Calu3 (cell line): Measurements from ENCODE around the gene ADGRL4. TPM values are rescaled to one million over a fixed set of nuclear protein-coding genes. Genes with fewer than 3 reads are reported as not detected.

Source experiments
- BruUV-seq: library from RNA; stranded (reverse); fragments of 400-500 nt; replicated peaks from 2 replicates; lab custom pipeline; 2021; lab: Mats Ljungman, UMichigan
- CTCF ChIA-PET: fragments of 300-600 bp; sonication (Branson Sonifier 250); formaldehyde crosslinking; loops from one replicate; lab custom pipeline; 2022; ENCODE audit warnings: antibody characterized with exemption; lab: Charles Lee
- DNase-seq: peaks from one replicate; pipeline ENCODE4 v3.0.0; 2022
- H3K27ac Mint-ChIP-seq: one replicate; pipeline ENCODE4 v1.8.0; 2022; ENCODE audit warnings: mixed read lengths; ENCODE audit not compliant: unreplicated experiment
- H3K27me3 Mint-ChIP-seq: one replicate; pipeline ENCODE4 v1.8.0; 2022; ENCODE audit warnings: mixed read lengths; ENCODE audit not compliant: unreplicated experiment
- H3K36me3 Mint-ChIP-seq: one replicate; pipeline ENCODE4 v1.8.0; 2022; ENCODE audit warnings: mild to moderate bottlenecking, moderate library complexity, mixed read lengths; ENCODE audit not compliant: insufficient read depth, unreplicated experiment
- H3K4me1 Mint-ChIP-seq: one replicate; pipeline ENCODE4 v1.8.0; 2022; ENCODE audit warnings: mild to moderate bottlenecking, low read depth, mixed read lengths; ENCODE audit not compliant: unreplicated experiment
- H3K4me3 Mint-ChIP-seq: one replicate; pipeline ENCODE4 v1.8.0; 2022; ENCODE audit warnings: mild to moderate bottlenecking, low read depth, moderate library complexity, mixed read lengths; ENCODE audit not compliant: unreplicated experiment
- H3K9me3 Mint-ChIP-seq: one replicate; pipeline ENCODE4 v1.8.0; 2022; ENCODE audit warnings: low read depth, mixed read lengths; ENCODE audit not compliant: unreplicated experiment
- intact Hi-C: fragments of 100-400 bp; cut with micrococcal nuclease; formaldehyde crosslinking; loops from one replicate; pipeline ENCODE4 v1.10.0; 2022; ENCODE audit not compliant: unreplicated experiment
- total RNA-seq: library from RNA; stranded (reverse); gene quantifications from 2 replicates; pipeline ENCODE4 v1.2.3, GENCODE V29; 2022
- TF ChIP-seq, protein P1 (sequence below): fragments of 200-600 bp; IDR thresholded peaks from one replicate; pipeline ENCODE4 v1.8.0; 2022; ENCODE audit warnings: antibody characterized with exemption; ENCODE audit not compliant: unreplicated experiment

Gene ADGRL4
- total RNA-seq, 1 experiment from 2014 or later: not detected

DNA sequence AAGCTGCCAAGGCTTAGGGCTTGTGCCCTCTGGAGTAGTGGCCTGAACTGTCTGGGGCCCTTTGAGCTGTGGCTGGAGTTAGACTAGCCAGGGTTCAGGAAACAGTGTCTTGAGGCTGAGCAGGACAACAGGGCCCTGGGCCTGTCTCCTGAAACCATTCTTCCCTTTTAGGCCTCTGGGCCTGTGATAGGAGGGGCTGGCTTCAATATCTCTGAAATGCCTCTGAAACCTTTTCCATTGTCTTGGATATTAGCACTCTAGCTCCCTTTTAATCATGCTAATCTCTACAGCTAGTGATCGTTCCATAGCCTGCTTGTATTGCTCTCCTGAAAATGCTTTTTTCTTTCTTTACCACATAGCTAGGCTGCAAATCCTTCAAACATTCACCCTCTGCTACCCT, 135.3 kb downstream of the ADGRL4 start:
- H3K27ac Mint-ChIP-seq: no peak overlapping the region
- no peaks in the 10 kb centered on the region for H3K36me3 Mint-ChIP-seq
- no peaks in the 10 kb centered on the region for H3K27me3 Mint-ChIP-seq
- H3K4me1 Mint-ChIP-seq: no peaks in the 10 kb centered on the region
- H3K4me3 Mint-ChIP-seq: no peak overlapping the region
- TF ChIP-seq, protein P1, sequence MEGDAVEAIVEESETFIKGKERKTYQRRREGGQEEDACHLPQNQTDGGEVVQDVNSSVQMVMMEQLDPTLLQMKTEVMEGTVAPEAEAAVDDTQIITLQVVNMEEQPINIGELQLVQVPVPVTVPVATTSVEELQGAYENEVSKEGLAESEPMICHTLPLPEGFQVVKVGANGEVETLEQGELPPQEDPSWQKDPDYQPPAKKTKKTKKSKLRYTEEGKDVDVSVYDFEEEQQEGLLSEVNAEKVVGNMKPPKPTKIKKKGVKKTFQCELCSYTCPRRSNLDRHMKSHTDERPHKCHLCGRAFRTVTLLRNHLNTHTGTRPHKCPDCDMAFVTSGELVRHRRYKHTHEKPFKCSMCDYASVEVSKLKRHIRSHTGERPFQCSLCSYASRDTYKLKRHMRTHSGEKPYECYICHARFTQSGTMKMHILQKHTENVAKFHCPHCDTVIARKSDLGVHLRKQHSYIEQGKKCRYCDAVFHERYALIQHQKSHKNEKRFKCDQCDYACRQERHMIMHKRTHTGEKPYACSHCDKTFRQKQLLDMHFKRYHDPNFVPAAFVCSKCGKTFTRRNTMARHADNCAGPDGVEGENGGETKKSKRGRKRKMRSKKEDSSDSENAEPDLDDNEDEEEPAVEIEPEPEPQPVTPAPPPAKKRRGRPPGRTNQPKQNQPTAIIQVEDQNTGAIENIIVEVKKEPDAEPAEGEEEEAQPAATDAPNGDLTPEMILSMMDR: no peak
- H3K9me3 Mint-ChIP-seq: peaks cover 2% of the 10 kb centered on the region
- CTCF ChIA-PET: no interaction called here
- intact Hi-C loops: no loop called here
- no peak for DNase-seq
- no TSS peak for BruUV-seq

DNA sequence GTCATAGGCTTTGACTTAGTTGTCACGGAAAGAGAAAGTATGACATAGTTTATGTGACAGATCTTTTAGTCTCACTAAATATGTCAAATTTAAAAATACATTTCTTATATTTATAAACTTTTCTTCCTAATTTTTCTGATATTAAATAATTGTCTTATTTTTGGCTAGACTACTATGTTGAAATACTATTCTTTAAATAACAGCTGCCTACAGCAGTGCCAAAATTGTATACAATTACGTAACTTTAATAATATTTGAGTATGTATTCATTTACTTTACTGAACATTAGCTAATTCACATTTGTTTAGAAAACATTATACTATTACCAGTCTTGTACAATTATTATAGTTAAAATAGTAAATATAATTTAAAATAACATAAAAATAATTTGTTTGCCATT, 137.4 kb downstream of the ADGRL4 start:
- intact Hi-C loops: no loop called here
- H3K4me1 Mint-ChIP-seq: no peaks in the 10 kb centered on the region
- no TSS peak for BruUV-seq
- no peak for DNase-seq
- H3K36me3 Mint-ChIP-seq: no peaks in the 10 kb centered on the region
- no peak overlapping the region for H3K4me3 Mint-ChIP-seq
- peaks cover 6% of the 10 kb centered on the region for H3K9me3 Mint-ChIP-seq
- CTCF ChIA-PET: no interaction called here
- no peak overlapping the region for H3K27ac Mint-ChIP-seq
- no peaks in the 10 kb centered on the region for H3K27me3 Mint-ChIP-seq
- TF ChIP-seq, protein P1: no peak

- Mint-ChIP-seq H3K4me3 (no peak overlapping the region), H3K9me3 (peaks cover 4% of the 10 kb centered on the region), H3K27ac (no peak overlapping the region), H3K4me1 (no peaks in the 10 kb centered on the region), H3K36me3 (no peaks in the 10 kb centered on the region), H3K27me3 (no peaks in the 10 kb centered on the region)
- DNase-seq: no peak
- CTCF ChIA-PET: no interaction called here
- BruUV-seq: no TSS peak
- TF ChIP-seq, protein P1: no peak
- intact Hi-C loops: no loop called here
Observed at GRCh38 chr1:78864175-78864574, 142.4 kb downstream of the ADGRL4 start.

DNA sequence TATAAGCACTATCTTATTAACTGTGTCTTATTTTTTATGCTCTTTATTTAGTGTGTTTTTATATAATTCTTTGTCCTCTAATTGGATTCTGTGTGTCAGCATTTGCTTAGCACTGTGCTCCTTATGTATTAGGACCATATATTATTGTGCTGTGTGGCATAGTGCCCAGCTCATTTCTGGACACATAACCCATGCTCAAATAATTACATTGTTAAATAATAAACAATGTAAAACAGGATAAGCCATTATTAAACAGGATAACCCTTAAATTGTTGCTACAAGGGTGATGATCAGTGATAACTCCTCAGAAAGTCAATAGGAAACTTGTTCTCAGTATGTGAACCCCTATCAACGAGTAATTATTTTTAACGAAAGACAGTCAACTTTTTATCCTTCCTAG, 150.4 kb downstream of the ADGRL4 start:
- no peak overlapping the region for H3K27ac Mint-ChIP-seq

More for the DNA sequence above, 150.4 kb downstream of the ADGRL4 start:
- H3K4me3 Mint-ChIP-seq: no peak overlapping the region
- no peaks in the 10 kb centered on the region for H3K27me3 Mint-ChIP-seq
- TF ChIP-seq, protein P1: no peak
- H3K36me3 Mint-ChIP-seq: no peaks in the 10 kb centered on the region
- H3K9me3 Mint-ChIP-seq: peaks cover 2% of the 10 kb centered on the region
- DNase-seq: no peak
- H3K4me1 Mint-ChIP-seq: no peaks in the 10 kb centered on the region
- intact Hi-C loops: no loop called here
- CTCF ChIA-PET: no interaction called here
- no TSS peak for BruUV-seq
